ENCODE measurements around the gene UCHL5.

Gene UCHL5

DNA sequence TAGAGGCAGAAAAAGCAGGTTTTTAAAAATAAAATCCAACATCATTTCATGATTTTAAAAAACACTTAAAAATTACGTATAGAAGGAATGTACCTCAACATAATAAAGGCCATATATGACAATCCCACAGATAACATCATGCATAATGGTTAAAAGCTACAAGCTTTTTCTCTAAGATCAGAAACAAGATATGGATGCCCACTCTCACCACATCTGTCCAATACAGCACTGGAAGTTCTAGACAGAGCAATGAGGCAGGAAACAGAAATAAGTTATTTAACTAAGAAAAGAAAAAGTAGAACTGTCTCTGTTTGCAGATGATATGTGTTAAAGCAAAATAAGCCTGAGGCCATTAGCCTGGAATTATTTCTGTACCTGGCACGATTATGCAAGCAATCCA is 96.3 kb downstream of the UCHL5 start:
- no peaks in the 10 kb centered on the region for H3K36me3 ChIP-seq (ENCODE audit: insufficient read depth, low read length)
- H3K27ac ChIP-seq (ENCODE audit: low read depth, low read length), result no peak overlapping the region
- H3K4me3 ChIP-seq (ENCODE audit: low read length), result no peak overlapping the region
- no peaks in the 10 kb centered on the region for H3K27me3 ChIP-seq (ENCODE audit: insufficient read depth, low read length)
- H3K9me3 ChIP-seq (ENCODE audit: insufficient read depth, low read depth, low read length), result no peaks in the 10 kb centered on the region
- H3K9ac ChIP-seq (ENCODE audit: low read depth, low read length), result no peak overlapping the region
- WGBS, result 98% methylated on average over 2 of the region's 2 CpGs
- H3K4me1 ChIP-seq (ENCODE audit: insufficient read depth, low read length), result no peaks in the 10 kb centered on the region

All from HUES64 (cell line).